Lung (tissue), 12 donors: Measurements from ENCODE around the gene CNN3. TPM values are rescaled to one million over a fixed set of nuclear protein-coding genes. Genes with fewer than 3 reads are reported as not detected.

Experiments
- ATAC-seq: fragments of 200-7000 bp; cut with Tn5 transposase; one replicate; pipeline ENCODE4 v1.9.1; 2020; ENCODE audit warnings: moderate number of reproducible peaks; ENCODE audit not compliant: insufficient read depth, low FRiP score
- DNase-seq, 3 donors: peaks; one replicate each; pipeline ENCODE4 v3.0.0-alpha.2; 2013 to 2017
- H3K27ac ChIP-seq, 2 donors: one replicate each; pipeline ENCODE4 v1.5.1; 2013; ENCODE audit warnings: mild to moderate bottlenecking in 2 of 2, moderate library complexity in 2 of 2, control low read depth in 1 of 2, inconsistent platforms in 1 of 2, low read depth in 1 of 2, low read length in 1 of 2
- H3K27me3 ChIP-seq, 3 donors: one replicate each; pipeline ENCODE4 v1.5.1; 2013; ENCODE audit warnings: low read length in 2 of 3; ENCODE audit not compliant: control insufficient read depth in 3 of 3, insufficient read depth in 3 of 3
- H3K36me3 ChIP-seq, 4 donors: one replicate each; pipeline ENCODE4 v1.5.1; 2013; ENCODE audit warnings: low read length in 4 of 4, mild to moderate bottlenecking in 1 of 4, moderate library complexity in 1 of 4; ENCODE audit not compliant: control insufficient read depth in 4 of 4, insufficient read depth in 4 of 4
- H3K4me1 ChIP-seq, 5 donors: one replicate each; pipeline ENCODE4 v1.5.1; 2013; ENCODE audit warnings: low read length in 5 of 5, mild to moderate bottlenecking in 2 of 5, moderate library complexity in 1 of 5; ENCODE audit not compliant: control insufficient read depth in 5 of 5, insufficient read depth in 5 of 5
- H3K4me3 ChIP-seq: one replicate; pipeline ENCODE4 v1.5.1; 2013; ENCODE audit warnings: mild to moderate bottlenecking, control low read depth, moderate library complexity
- H3K9ac ChIP-seq, 2 donors: one replicate each; pipeline ENCODE4 v1.5.1; 2013; ENCODE audit warnings: low read length in 2 of 2, control low read depth in 1 of 2; ENCODE audit not compliant: insufficient read depth in 1 of 2
- H3K9me3 ChIP-seq, 4 donors: one replicate each; pipeline ENCODE4 v1.5.1; 2013; ENCODE audit warnings: low read length in 3 of 4, mild to moderate bottlenecking in 1 of 4, moderate library complexity in 1 of 4; ENCODE audit not compliant: control insufficient read depth in 4 of 4, insufficient read depth in 3 of 4
- whole genome bisulfite sequencing, 2 donors: extraction: QIAGEN DNeasy Blood & Tissue Kit; methylation state at CpG; one replicate each; pipeline ENCODE4 v1.1.7; 2013; 5-methylcytosine and 5-hydroxymethylcytosine counted together
- polyA plus RNA-seq, 2 donors: library from polyadenylated mRNA; stranded (reverse); fragments of 200-250 nt; gene quantifications; one replicate each; pipeline ENCODE4 v1.2.1, GENCODE V29; 2013
- total RNA-seq, 2 donors: library from RNA; depleted of rRNA in 1 of 2; stranded (reverse); fragments of >200 nt in 1 of 2; gene quantifications; one replicate each; pipeline ENCODE4 v1.2.1, GENCODE V29; 2014 to 2021
- TF ChIP-seq, protein P1 (sequence below): IDR thresholded peaks from 2 replicates; pipeline ENCODE4 v1.5.1; 2012; ENCODE audit warnings: mild to moderate bottlenecking; ENCODE audit errors: control extremely low read depth, extremely low read depth
- donor health status: control.
- donor health status: control.
- donor health status: Bipolar disorder and iron deficiency.
- donor health status: healthy.
- donor health status: DM: yes; HTN: yes; CAD: no.

Gene CNN3
- total and polyA plus RNA-seq, 4 donors: 79.9 to 265 (median 182) TPM

DNA sequence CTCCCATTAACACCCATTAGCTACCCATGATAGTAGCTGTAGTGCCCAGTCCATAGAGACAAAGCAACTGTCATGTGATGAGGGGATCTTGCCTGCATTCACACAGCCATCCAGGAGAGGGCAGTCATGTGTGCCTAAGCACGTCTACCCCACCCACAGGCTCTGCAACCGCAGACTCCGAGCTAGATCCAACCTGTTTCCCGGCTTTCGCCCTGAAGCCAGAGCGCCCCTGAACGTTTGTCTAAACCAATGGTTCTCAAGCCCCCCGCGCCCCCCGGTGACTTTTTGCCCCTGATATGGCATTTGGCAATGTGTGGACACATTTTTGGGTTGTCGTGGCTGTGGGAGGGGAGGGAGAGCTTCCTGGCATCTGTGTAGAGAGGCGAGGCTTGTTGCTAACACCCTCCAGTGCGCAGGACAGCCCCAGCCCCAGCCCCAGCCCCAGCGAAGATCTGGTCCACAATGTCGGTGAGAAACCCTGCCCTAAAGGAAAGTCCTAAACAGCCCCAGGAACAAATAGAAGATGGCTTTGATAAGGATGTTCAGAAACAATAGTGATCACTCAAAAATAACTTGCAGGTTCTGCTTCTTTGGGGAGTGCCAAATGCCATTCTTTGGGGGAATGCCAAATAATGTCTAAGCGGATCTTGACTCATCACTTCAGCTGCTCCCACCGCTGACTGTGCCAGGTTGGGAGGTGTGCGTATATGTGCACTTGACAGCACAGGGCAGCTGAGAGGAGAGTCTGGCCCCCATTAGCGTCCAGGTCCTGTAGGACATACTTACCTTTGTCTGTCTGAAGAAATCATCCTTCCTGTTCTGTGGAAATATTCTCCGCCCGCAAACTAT lies 72.2 kb downstream of the CNN3 start:
- 8 to 14% methylated on average over 21 of the region's 21 CpGs for WGBS, 2 donors

DNA sequence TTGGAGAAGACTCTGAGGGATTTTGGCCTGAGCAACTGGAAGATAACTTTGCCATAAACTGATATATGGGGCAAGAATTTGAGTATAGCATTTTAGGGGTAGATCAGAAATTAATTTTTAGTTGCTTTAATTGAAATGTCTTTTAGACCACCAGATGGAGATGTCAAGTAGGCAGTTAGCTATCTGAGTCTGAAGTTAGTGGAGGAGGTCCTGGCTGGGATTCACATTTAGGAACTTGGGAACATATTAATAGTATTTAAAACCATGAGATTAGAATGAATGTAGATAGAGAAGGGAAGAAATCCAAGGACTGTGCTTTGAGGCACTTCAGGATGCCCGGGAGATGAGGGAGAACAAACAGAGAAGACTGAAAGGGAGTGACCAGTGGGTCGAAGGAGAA lies 74.1 kb downstream of the CNN3 start:
- ATAC-seq: no peak
- no peaks in the 10 kb centered on the region for H3K9me3 ChIP-seq
- no peaks in the 10 kb centered on the region for H3K27me3 ChIP-seq
- no peak overlapping the region for H3K4me3 ChIP-seq
- 50 to 70% methylated on average over 2 of the region's 2 CpGs for WGBS, 2 donors
- H3K4me1 ChIP-seq: peaks cover 0 to 7% (median 5%) of the 10 kb centered on the region in 5 donors
- peak in 2 of 3 donors; percentile 59 to 77 for DNase-seq
- no peaks in the 10 kb centered on the region for H3K36me3 ChIP-seq
- no peak overlapping the region for H3K9ac ChIP-seq
- no peak overlapping the region for H3K27ac ChIP-seq
- TF ChIP-seq, protein P1, sequence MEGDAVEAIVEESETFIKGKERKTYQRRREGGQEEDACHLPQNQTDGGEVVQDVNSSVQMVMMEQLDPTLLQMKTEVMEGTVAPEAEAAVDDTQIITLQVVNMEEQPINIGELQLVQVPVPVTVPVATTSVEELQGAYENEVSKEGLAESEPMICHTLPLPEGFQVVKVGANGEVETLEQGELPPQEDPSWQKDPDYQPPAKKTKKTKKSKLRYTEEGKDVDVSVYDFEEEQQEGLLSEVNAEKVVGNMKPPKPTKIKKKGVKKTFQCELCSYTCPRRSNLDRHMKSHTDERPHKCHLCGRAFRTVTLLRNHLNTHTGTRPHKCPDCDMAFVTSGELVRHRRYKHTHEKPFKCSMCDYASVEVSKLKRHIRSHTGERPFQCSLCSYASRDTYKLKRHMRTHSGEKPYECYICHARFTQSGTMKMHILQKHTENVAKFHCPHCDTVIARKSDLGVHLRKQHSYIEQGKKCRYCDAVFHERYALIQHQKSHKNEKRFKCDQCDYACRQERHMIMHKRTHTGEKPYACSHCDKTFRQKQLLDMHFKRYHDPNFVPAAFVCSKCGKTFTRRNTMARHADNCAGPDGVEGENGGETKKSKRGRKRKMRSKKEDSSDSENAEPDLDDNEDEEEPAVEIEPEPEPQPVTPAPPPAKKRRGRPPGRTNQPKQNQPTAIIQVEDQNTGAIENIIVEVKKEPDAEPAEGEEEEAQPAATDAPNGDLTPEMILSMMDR: no peak

More for the DNA sequence above, 72.2 kb downstream of the CNN3 start:
- H3K27me3 ChIP-seq: no peaks in the 10 kb centered on the region
- ATAC-seq: peak; percentile 94
- H3K4me3 ChIP-seq: no peak overlapping the region
- H3K9ac ChIP-seq: no peak overlapping the region
- H3K27ac ChIP-seq: peak overlapping the region; percentile 82 to 84
- no peaks in the 10 kb centered on the region for H3K9me3 ChIP-seq
- peaks cover 0 to 7% (median 5%) of the 10 kb centered on the region in 5 donors for H3K4me1 ChIP-seq
- no peaks in the 10 kb centered on the region for H3K36me3 ChIP-seq
- TF ChIP-seq, protein P1: peak; percentile 94
- DNase-seq: peak; percentile 88 to 96 (median 91)

DNA sequence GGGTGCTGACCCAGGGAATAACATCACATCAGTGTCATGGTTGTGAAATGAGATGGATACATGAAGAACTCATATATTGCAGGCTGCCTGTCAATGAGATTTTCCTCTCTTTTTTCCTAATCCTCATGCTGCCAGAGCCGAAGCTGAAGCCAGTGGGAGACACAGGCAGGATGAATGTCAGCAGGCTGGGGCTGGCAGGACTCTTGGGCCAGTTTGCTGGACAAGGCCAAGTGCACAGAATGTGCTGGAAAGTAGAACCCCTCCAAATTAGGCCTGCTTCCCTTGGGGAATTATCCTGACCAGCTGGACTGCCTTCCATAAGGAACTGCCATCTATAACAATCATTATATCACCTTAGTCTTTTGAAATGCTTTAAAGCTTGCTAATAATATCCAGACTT lies 75.3 kb downstream of the CNN3 start:
- DNase-seq: no peak
- no peaks in the 10 kb centered on the region for H3K27me3 ChIP-seq
- H3K4me1 ChIP-seq: peaks cover 0 to 7% (median 5%) of the 10 kb centered on the region in 5 donors
- TF ChIP-seq, protein P1: no peak
- H3K9ac ChIP-seq: no peak overlapping the region
- H3K9me3 ChIP-seq: no peaks in the 10 kb centered on the region
- H3K4me3 ChIP-seq: no peak overlapping the region
- 78 to 100% methylated on average over 1 of the region's 1 CpG for WGBS, 2 donors
- no peak overlapping the region for H3K27ac ChIP-seq
- no peaks in the 10 kb centered on the region for H3K36me3 ChIP-seq
- no peak for ATAC-seq

Other genes with a start within 250 kb of the CNN3 start
- gene SLC44A3, start 106.8 kb downstream of the CNN3 start, total RNA-seq: 10 to 100 TPM; 13.8 to 31.8 TPM
- 1 to 10 TPM; 9.3 to 9.4 TPM for gene SLC44A3, start 106.8 kb downstream of the CNN3 start, polyA plus RNA-seq
- gene ALG14, start 145.8 kb upstream of the CNN3 start, total RNA-seq: 1 to 10 TPM in 1 of 2 donors, under 1 TPM in 1; 0.97 to 7.5 TPM
- gene ALG14, start 145.8 kb upstream of the CNN3 start, polyA plus RNA-seq: 1 to 10 TPM; 1.6 to 1.7 TPM
- gene TLCD4, start 190.2 kb upstream of the CNN3 start, total RNA-seq: 10 to 100 TPM; 12.8 to 18.7 TPM
- 1 to 10 TPM; 1.5 to 2.7 TPM for gene TLCD4, start 190.2 kb upstream of the CNN3 start, polyA plus RNA-seq